ELR (cell line): ENCODE results near the gene PPARD.

ENCODE experiments used
- DNase-seq: peaks from one replicate; pipeline ENCODE4 v3.0.0-alpha.2; 2015; ENCODE audit warnings: low read depth

Gene PPARD

GRCh38 chr6:35356391-35356790, 14.0 kb downstream of the PPARD start:
- DNase-seq = no peak

- no peak for DNase-seq
These were observed 15.3 kb downstream of the PPARD start for GRCh38 chr6:35357677-35358076.

- DNase-seq = no peak
These were observed 15.7 kb downstream of the PPARD start for GRCh38 chr6:35358086-35358485.

- DNase-seq = no peak
These were observed 17.0 kb downstream of the PPARD start for GRCh38 chr6:35359346-35359743.

GRCh38 chr6:35359744-35360348, 17.5 kb downstream of the PPARD start:
- no peak for DNase-seq

GRCh38 chr6:35360349-35361138, 18.2 kb downstream of the PPARD start:
- no peak for DNase-seq

- no peak for DNase-seq
These were observed 19.8 kb downstream of the PPARD start for GRCh38 chr6:35362200-35362599.

GRCh38 chr6:35363293-35363750, 21.0 kb downstream of the PPARD start:
- DNase-seq = no peak

GRCh38 chr6:35365594-35366203, 23.3 kb downstream of the PPARD start:
- DNase-seq = peak; percentile 53

- no peak for DNase-seq
These were observed 23.8 kb downstream of the PPARD start for GRCh38 chr6:35366204-35366596.

- no peak for DNase-seq
These were observed 25.3 kb downstream of the PPARD start for GRCh38 chr6:35367646-35368037.

- peak; percentile 73 for DNase-seq
These were observed 25.9 kb downstream of the PPARD start for GRCh38 chr6:35368038-35368887.

- DNase-seq = peak; percentile 97
These were observed 27.9 kb downstream of the PPARD start for GRCh38 chr6:35370124-35370741.

- DNase-seq = no peak
These were observed 28.6 kb downstream of the PPARD start for GRCh38 chr6:35370785-35371493.

- no peak for DNase-seq
These were observed 29.3 kb downstream of the PPARD start for GRCh38 chr6:35371494-35372262.

- DNase-seq = no peak
These were observed 30.3 kb downstream of the PPARD start for GRCh38 chr6:35372633-35373032.

- no peak for DNase-seq
These were observed 33.9 kb downstream of the PPARD start for GRCh38 chr6:35376281-35376680.

- DNase-seq = no peak
These were observed 34.6 kb downstream of the PPARD start for GRCh38 chr6:35377002-35377401.

GRCh38 chr6:35378261-35378660, 35.9 kb downstream of the PPARD start:
- DNase-seq = no peak

- DNase-seq = peak; percentile 69
These were observed 38.8 kb downstream of the PPARD start for GRCh38 chr6:35381132-35381531.
